NCI-H446 (cell line): ENCODE results near the gene LSM14B.
A peak's percentile ranks its signal among the peaks of the same experiment; 100 is the strongest.
"Not testable (repeated sequence)": the region's sequence is repeated elsewhere in the genome, so short reads cannot be mapped to it uniquely, and the experiment has no call there.

ENCODE experiments used
- DNase-seq, 2 experiments: peaks; one replicate each; lab custom pipeline; 2025; lab: John Stamatoyannopoulos, UW

Gene LSM14B

GRCh38 chr20:62112368-62112767 is 9.9 kb upstream of the LSM14B start:
- DNase-seq, result no peak

GRCh38 chr20:62114894-62115293 is 7.4 kb upstream of the LSM14B start:
- no peak for DNase-seq

- not testable (repeated sequence) for DNase-seq
Measured at GRCh38 chr20:62115800-62116407, 6.4 kb upstream of the LSM14B start.

- no peak for DNase-seq
Measured at GRCh38 chr20:62116558-62117361, 5.5 kb upstream of the LSM14B start.

- DNase-seq, result no peak
Measured at GRCh38 chr20:62117362-62117646, 5.0 kb upstream of the LSM14B start.

GRCh38 chr20:62117658-62118057 is 4.6 kb upstream of the LSM14B start:
- DNase-seq, result no peak

GRCh38 chr20:62118113-62119043 is 3.9 kb upstream of the LSM14B start:
- no peak for DNase-seq

- no peak for DNase-seq
Measured at GRCh38 chr20:62119115-62119514, 3.2 kb upstream of the LSM14B start.

GRCh38 chr20:62119591-62120364 is 2.5 kb upstream of the LSM14B start:
- DNase-seq, result no peak

- no peak for DNase-seq
Measured at GRCh38 chr20:62120365-62120762, 1.9 kb upstream of the LSM14B start.

- no peak for DNase-seq
Measured at GRCh38 chr20:62120990-62121775, 1.1 kb upstream of the LSM14B start.

GRCh38 chr20:62122654-62123449 is 577 bp downstream of the LSM14B start:
- peak in 1 of 2 experiments; percentile 72 for DNase-seq

- no peak for DNase-seq
Measured at GRCh38 chr20:62123450-62124118, 1.3 kb downstream of the LSM14B start.

- no peak for DNase-seq
Measured at GRCh38 chr20:62126141-62126540, 3.9 kb downstream of the LSM14B start.

GRCh38 chr20:62127799-62128198 is 5.5 kb downstream of the LSM14B start:
- no peak for DNase-seq

GRCh38 chr20:62128502-62128901 is 6.2 kb downstream of the LSM14B start:
- DNase-seq, result no peak

GRCh38 chr20:62129731-62130531 is 7.7 kb downstream of the LSM14B start:
- no peak for DNase-seq

GRCh38 chr20:62131560-62132320 is 9.5 kb downstream of the LSM14B start:
- DNase-seq, result no peak
